Inflammatory macrophage (primary cell): ENCODE results near the gene DDX51.
"Not testable (repeated sequence)": the region's sequence is repeated elsewhere in the genome, so short reads cannot be mapped to it uniquely, and the experiment has no call there.

Experiments used
- DNase-seq, 2 donors: peaks; one replicate each; pipeline ENCODE4 v3.0.0-alpha.2; 2020 to 2022

The DDX51 gene

DNA sequence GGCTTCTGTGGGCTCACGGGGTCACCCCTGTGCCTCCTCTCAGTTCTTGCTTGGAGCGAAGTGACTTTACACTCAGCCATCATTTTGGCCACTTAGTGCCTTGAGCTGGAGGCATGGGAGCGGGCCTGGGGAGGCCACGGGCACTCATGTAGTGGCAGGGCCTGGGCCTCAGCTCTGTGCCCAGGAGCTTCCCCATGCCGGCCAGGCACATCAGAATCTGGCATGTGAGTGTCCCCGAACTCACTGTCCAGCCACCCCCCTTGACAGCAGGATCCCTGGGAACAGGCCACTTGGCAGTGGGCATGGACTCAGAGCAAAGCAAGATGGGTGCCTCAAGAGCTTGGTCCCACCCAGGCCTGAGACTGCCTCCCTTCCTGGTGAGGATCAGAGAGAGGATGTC is 29.5 kb downstream of the DDX51 start:
- no peak for DNase-seq

DNA sequence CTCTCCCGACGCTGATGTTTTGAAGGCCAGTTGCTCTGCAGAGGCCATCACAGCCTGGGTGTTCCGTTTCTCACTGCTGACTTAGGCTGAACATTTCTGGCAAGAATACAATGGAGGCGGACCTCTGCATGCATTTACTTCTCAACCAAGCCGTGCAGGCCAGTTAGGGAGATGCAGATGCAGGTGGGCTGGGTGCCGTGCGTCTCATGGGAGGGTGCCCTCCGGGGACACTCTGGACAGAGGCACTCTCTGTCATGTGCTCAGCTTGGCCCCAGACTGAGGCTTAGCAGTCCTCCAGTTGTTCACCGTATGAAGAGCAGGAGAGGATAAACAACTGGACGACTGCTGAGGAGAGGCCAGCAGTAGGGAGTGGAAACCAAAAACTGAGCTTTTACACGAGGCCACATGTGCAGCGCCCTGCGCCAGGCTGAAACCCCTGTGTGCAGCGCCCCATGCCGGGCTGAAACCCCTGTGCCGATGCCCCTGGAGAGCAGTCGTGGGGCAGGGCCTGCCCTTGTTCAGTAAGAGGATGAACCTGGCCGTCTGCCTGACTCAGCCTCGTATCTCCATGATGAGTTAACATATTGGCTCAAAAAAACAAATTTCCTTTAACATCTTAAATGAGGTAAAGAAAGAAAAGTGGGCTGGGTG is 32.3 kb downstream of the DDX51 start:
- no peak for DNase-seq

DNA sequence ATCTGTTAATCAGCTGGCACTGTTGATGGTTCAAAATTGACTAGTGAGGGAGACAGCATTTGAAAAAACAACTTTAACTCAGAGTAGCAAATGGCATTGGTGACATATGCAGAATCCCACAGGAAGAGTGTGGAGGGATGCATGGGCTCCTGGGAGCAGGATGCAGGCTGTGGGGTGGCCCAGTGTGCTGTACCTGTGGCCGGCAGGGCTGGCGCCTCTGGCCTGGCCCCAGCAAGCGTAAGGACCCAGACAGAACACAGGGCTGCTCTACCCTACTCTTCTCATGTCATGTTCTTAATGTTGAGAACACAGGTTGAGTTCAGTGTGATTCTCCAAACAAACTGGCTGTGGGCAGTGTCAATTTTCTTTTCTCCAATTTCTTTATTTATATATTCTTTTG is 33.4 kb downstream of the DDX51 start:
- DNase-seq, result no peak

DNA sequence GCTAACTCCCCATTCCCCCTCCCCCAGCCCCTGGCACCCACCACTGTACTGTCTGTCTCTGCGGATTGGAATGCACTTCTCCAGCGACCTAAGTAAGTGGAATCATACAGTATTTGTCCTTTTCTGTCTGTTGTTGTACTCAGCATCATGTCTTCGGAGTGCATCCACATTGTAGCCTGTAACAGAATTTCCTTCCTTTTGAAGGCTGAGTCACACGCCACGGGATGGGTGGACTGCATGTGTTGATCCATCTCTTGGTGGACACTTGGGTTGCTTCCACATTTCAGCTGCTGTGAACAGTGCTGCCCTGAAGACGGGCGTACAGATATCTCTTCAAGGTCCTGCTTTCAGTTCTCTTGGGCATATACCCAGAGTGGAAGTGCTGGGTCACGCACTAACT is 34.4 kb downstream of the DDX51 start:
- peak; percentile 20 to 44 for DNase-seq

DNA sequence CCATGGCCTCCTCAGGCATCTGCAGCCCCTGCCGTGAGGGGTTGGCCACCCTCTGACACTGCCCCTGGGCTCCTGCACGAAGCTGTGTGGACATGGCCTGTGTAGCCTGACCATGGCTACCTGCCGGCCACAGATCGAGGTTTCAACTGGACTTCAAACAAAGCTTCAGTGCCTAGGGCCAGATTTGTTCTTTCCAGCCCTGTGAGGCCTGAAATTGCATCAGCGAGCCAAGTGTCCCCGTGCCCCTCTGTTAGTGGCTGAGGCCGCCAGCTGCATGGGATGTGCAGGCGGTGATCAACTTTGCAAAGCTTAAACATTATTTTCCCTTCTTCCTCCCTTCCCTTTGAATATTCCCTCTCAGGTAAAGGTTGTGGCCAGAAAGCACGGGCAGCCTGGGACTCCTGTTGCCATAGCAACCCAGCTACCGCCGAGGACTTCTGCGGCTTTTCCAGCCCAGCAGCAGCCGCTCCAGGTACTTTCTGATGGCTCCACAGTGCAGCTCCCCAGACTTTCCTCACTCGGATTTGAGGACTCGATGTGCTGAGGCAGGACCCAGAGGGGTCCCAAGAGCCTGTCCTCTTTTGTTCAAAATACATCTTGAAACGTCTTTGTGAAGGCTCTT is 35.8 kb downstream of the DDX51 start:
- no peak for DNase-seq

DNA sequence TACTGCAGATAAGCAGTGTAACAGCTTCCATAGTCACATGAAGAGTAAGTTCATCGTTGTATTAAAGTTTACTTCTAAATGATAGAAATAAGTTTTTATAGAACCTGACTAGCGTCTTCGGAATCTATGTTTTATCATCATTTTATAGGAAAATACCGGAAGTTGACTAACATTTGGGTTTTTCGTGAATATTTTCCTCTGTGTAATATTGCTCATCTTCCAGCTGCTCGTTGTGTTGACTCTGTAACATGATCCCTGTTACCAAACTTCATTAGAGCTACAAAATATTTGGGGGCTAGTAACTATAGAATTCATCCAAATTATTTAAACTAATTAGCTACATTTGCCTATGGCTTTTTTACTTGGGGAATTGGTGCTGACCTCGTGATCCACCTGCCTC is 37.2 kb downstream of the DDX51 start:
- no peak for DNase-seq

DNA sequence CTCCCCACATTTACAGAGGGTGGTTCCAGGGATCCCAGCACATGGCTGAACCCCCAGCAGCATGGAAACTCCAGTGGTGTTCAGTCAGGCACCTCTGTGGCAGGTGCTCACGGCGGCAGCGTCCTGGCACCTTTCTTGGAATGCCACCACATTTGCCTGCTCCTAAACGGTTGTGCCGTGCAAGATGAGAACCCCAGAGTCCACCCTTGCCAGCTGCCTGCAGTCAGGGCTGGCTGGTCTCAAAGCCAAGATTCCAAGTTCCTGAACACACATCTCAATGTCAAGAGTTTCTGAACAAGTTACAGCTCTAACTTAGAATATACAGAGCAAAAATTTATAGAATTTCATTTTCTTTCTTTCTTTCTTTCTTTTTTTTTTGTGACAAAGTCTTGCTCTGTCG is 38.7 kb downstream of the DDX51 start:
- DNase-seq, result no peak

DNA sequence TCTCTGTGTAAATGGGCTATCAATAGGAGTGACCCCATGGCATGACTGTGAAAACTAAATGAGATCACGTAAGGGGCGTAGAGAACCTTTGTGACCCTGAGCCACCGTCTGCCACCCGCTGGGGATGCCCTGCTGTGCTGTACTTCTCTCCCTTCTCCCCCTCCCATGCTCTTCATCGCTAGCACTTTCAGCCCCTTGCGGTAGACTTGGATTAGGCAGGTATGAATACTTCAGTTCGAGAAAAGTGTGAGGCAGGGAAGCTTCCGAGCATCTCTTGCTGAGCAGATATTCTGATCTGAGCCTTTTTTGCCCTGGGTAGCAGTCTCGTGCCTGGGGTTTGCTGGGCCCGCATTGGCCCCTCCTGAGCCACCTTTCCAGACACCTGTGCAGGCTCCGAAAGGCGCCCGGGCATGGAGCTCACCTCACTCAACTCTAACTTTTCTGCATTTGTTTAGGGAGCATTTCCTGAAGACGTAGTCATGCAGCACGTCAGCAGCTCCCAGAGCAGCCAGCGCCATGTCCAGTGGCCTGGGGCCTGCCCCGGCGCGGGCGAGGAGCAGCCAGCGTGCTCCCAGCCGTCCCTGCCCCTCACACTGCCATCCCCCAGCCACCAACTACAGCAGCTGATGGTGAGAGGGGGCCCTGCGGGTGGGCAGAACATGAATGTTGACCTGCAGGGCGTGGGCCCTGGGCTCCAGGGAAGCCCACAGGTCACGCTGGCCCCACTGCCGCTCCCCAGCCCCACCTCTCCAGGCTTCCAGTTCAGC is 40.4 kb downstream of the DDX51 start:
- no peak for DNase-seq

DNA sequence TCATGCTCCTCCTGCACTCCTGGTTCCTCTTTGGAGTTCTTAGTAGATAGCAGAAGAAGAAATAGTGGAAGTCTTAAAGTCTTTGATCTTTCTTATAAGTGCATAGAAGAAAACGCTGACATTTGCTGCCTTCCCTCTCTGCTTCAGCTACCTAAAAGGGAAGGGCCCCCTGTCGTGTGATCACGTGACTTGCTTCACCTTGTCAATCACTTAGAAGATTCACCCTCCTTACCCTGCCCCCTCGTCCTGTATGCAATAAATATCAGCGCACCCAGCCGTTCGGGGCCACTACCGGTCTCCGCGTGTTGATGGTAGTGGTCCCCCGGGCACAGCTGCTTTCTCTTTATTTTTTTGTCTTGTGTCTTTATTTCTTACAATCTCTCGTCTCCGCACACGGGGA is 41.0 kb downstream of the DDX51 start:
- not testable (repeated sequence) for DNase-seq

DNA sequence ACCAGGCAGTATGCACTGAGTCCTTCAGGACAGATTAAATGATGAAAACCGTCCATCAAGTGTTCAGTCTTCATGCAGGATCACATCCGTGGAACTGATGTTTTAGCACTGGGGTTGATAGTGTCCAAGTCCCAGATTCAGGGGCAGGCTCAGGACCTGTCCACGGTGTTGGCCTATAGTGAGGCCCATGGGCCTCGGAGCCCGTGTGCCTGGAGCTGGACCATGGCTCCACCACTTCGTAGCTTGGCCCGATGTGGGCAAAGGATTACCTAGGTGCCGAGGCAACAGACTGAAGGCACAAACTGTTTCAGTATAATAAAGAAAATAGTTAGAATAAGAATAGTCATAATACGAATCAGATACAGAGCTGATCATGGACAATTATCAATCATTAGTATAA is 41.8 kb downstream of the DDX51 start:
- no peak for DNase-seq

DNA sequence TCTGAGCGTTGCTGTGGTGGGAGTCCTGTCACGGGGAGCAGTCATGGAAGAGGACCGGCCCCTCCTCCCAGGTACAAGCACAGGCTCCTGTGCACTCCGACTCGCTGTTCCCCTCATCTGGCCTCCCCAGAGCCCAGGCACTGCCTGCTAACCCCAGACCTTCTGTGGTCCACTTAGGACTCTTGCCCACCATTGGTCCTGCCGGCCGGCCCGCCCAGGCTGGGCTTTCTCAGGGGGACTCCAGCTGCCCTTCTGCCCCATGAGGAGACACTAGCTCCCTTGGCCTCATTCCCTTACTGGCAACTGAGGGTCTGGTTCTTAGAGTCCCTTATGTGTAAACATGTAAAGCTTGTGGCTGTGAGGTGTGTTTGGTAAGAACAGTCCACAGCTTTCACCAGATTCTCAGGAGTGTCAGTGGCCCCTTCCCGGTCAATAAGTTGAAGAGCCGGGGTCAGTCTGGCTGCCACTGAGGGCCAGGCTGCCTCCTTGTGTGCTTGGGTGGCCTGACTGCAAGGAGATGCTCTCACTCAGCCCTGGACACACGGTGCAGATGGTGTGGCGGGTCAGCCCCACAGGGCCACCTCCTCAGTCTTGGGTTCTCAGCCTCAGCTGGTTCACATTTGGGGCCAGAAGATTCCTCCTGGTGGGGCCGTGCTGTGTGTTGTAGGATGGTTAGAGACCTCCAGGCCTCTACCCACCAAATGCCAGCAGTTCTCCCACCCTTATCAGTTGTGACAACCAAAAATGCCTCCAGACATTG is 43.6 kb downstream of the DDX51 start:
- no peak for DNase-seq

DNA sequence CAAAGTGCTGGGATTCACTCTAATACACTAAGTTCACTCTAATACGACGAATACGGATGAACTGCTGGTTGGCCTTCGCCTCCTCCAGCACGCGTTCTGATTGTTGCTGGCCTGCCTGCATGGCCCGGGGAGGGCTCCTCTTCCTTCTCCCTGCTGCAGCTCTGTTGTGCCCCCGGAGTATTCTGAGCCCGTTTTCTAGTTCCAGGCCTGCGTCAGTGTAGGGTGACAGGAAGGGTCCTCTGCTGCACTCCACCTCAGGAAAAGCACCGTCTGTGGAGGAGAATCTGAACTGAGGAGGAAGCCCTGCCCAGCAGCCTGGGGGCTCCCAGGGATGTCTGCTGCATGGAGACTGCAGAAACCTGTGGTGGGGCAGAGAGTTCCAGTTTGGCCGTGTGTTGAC is 44.4 kb downstream of the DDX51 start:
- no peak for DNase-seq

DNA sequence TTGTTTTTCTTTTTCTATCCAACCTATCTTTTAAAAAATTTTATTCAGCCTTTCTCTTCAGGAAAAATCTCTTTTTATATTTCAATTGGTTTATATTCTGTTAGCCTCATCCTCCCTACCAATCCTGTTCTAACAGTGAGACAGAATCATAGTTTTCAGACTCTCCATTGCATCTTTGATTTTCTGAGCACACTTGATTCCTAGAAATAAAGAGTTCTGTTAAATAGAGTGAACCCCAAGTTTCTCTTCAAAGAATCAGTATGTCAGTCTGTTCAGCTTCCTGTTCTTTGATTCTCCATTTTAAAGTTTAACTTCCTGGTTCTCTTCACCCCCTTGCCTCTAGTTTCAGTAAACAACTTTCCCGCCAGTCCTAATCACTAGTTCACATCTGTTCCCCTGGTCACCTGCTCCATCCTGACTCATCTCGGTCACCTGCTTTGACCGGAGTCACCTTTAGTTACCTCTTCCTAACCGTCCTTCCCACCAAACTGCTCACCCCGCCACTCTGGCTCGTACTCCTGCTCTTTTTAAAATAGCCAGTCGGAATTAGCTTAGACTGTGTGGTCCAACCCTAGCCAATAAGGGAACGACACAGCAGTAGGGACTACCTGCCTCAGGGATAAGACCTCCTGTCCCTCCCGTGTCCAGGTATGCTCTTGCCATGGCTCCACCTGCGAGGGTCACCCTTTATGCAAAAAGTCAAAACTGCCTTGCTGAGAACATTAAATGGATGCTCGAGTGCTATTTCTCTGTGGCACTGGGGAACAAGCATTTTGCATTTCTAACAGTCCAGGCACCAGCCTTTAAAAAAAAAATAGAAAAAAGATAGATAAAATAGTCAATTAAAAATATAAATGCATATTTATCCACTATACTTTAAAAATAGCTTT is 48.4 kb downstream of the DDX51 start:
- DNase-seq, result no peak

DNA sequence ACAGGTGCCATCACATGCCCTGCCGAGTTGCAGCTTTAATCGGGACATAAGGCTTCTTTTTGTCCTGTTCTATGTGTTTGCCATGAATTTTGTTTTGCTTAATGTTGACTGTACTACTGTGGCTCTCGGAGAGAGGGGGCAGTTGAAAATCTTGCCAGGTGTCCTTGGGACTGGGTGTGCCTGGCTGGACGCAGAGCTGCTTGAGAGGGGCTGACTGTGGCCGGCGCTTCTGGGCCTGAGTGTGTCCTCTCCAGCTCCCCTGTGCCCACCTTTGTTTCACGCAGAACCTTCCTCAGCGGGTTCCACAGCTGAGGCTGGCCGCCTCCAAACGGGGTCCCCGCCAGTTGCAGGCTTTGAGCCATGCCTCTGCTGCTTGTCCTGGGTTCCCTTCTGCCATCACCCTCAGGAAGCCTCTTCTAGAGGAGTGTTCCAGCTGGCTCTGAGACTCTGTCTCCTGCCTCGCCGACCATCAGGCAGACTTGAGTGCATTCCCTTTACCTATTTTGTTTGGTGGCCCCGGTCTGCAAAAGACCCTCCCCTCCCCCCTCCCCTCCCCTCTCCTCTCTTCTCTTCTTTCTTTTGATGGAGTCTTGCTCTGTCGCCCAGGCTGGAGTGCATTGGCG is 49.7 kb downstream of the DDX51 start:
- DNase-seq, result no peak

DNA sequence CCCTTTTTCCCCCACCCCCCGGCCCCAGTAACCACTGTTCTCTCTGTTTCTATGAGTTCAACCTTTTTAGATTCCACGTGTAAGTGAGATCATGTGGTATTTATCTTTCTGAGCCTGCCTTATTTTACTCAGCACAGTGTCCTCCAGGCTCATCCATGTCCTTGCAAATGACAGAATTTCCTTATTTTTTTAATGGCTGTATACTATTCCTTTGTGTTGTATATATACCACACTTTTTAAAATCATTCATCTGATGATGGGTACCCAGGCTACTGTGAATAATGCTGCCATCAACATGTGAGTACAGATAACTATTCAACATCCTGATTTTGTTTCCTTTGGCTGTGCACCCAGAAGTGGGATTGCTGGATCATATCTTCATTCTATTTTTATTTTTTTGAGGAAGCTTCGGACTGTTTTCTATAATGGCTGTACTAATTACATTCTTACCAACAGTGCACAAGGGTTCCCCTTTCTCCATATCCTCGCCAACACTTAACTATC is 54.7 kb downstream of the DDX51 start:
- DNase-seq, result peak; percentile 24 to 27
